H1 (cell line): ENCODE data around the gene MYO9B. TPM values are rescaled to one million over a fixed set of nuclear protein-coding genes. Genes with fewer than 3 reads are reported as not detected.

ENCODE experiments used
- CTCF ChIA-PET: fragments of 300-600 bp; sonication (Branson Sonifier 250); formaldehyde crosslinking; loops from one replicate; lab custom pipeline; 2021; ENCODE audit not compliant: partially characterized antibody; lab: Charles Lee
- POLR2A ChIA-PET: fragments of 300-600 bp; sonication (Branson Sonifier 250); formaldehyde crosslinking; loops from one replicate; lab custom pipeline; 2021; ENCODE audit warnings: inconsistent platforms; ENCODE audit not compliant: partially characterized antibody; lab: Charles Lee
- DNase-seq, 2 experiments: peaks; one replicate each; pipeline versions ENCODE4 v3.0.0 to v3.0.0-alpha.2; 2010 to 2022; ENCODE audit warnings: low spot score in 2 of 2, low read depth in 1 of 2, mixed read lengths in 1 of 2
- FAIRE-seq: peaks from 2 replicates; lab custom pipeline; 2011; peaks lifted over from hg19 to GRCh38; lab: Jason Lieb, UNC
- H2AFZ ChIP-seq: 2 replicates; pipeline ENCODE4 v1.8.1; 2012; ENCODE audit warnings: low read length, inconsistent platforms
- H2AK5ac ChIP-seq: 2 replicates; pipeline ENCODE4 v1.6.1; 2013; ENCODE audit warnings: low read depth, low read length
- H2BK120ac ChIP-seq: replicated peaks from 2 replicates; pipeline ENCODE3; 2013; ENCODE audit warnings: low read depth, low read length, inconsistent platforms
- H2BK12ac ChIP-seq: 2 replicates; pipeline ENCODE4 v1.6.1; 2013; ENCODE audit warnings: low read depth, low read length
- H2BK15ac ChIP-seq: 2 replicates; pipeline ENCODE4 v1.6.1; 2013; ENCODE audit warnings: low read length
- H2BK20ac ChIP-seq: 2 replicates; pipeline ENCODE4 v1.6.1; 2013; ENCODE audit warnings: low read length
- H2BK5ac ChIP-seq: 2 replicates; pipeline ENCODE4 v1.6.1; 2013; ENCODE audit warnings: low read depth, low read length
- H3K14ac ChIP-seq: 2 replicates; pipeline ENCODE4 v1.6.1; 2013; ENCODE audit warnings: inconsistent platforms; ENCODE audit not compliant: insufficient read length
- H3K18ac ChIP-seq: 2 replicates; pipeline ENCODE4 v1.6.1; 2013; ENCODE audit warnings: low read length; ENCODE audit errors: extremely low read depth
- H3K23ac ChIP-seq: 2 replicates; pipeline ENCODE4 v1.6.1; 2013; ENCODE audit warnings: inconsistent platforms; ENCODE audit not compliant: insufficient read length
- H3K23me2 ChIP-seq: 2 replicates; pipeline ENCODE4 v1.6.1; 2013; ENCODE audit warnings: low read depth, low read length
- H3K27ac ChIP-seq: 2 replicates; pipeline ENCODE4 v1.6.1; 2011; ENCODE audit warnings: low read depth, low read length, inconsistent platforms
- H3K27me3 ChIP-seq, 4 experiments: replicated peaks in 1 of 4; 1 replicate in 1 of 4; 2 replicates in 3 of 4; pipeline versions ENCODE4 v1.6.1 to v1.8.1; 2011 to 2013; ENCODE audit warnings: low read length in 3 of 4, mild to moderate bottlenecking in 3 of 4, inconsistent platforms in 2 of 4, mixed read lengths in 2 of 4, moderate library complexity in 1 of 4; ENCODE audit not compliant: control insufficient read depth in 3 of 4, insufficient read depth in 3 of 4; ENCODE audit errors: extremely low read depth in 1 of 4
- H3K36me3 ChIP-seq, 4 experiments: 2 replicates each; pipeline versions ENCODE4 v1.6.1 to v1.8.1; 2011 to 2013; ENCODE audit warnings: mild to moderate bottlenecking in 4 of 4, low read length in 3 of 4, moderate library complexity in 2 of 4, control low read depth in 1 of 4, inconsistent platforms in 1 of 4; ENCODE audit not compliant: insufficient read depth in 4 of 4, control insufficient read depth in 2 of 4
- H3K4ac ChIP-seq: replicated peaks from 2 replicates; pipeline ENCODE3; 2013; ENCODE audit warnings: low read length, low read depth, mixed read lengths, inconsistent platforms; ENCODE audit not compliant: insufficient read length
- H3K4me1 ChIP-seq, 4 experiments: replicated peaks in 1 of 4; 1 replicate in 1 of 4; 2 replicates in 3 of 4; pipeline versions ENCODE4 v1.6.1 to v1.8.1; 2011 to 2013; ENCODE audit warnings: low read length in 3 of 4, inconsistent platforms in 2 of 4, mixed read lengths in 1 of 4; ENCODE audit not compliant: insufficient read depth in 4 of 4, control insufficient read depth in 3 of 4
- H3K4me2 ChIP-seq, 2 experiments: 2 replicates each; pipeline versions ENCODE4 v1.6.1 to v1.8.1; 2011 to 2013; ENCODE audit warnings: low read depth in 2 of 2, low read length in 2 of 2, control low read depth in 1 of 2, inconsistent platforms in 1 of 2, mild to moderate bottlenecking in 1 of 2; ENCODE audit not compliant: insufficient read depth in 1 of 2
- H3K4me3 ChIP-seq, 4 experiments: fragments of 200-600, 300-600 bp in 1 of 4; sonication (generic), shearing (Covaris generic), sonication (Bioruptor Twin) in 1 of 4; 2 replicates each; pipeline versions ENCODE4 v1.5.1 to v1.8.1; 2011 to 2016; ENCODE audit warnings: low read length in 4 of 4, low read depth in 3 of 4, control low read depth in 2 of 4, inconsistent platforms in 2 of 4, mild to moderate bottlenecking in 2 of 4, mixed read lengths in 1 of 4, moderate library complexity in 1 of 4; ENCODE audit not compliant: insufficient read depth in 2 of 4; ENCODE audit errors: extremely low read depth in 1 of 4
- H3K56ac ChIP-seq: replicated peaks from 2 replicates; pipeline ENCODE3; 2013; ENCODE audit warnings: low read depth, mild to moderate bottlenecking, mixed read lengths, low read length, inconsistent platforms; ENCODE audit not compliant: insufficient read length
- H3K79me1 ChIP-seq: 2 replicates; pipeline ENCODE4 v1.6.1; 2013; ENCODE audit warnings: low read depth, low read length, control low read depth
- H3K79me2 ChIP-seq, 2 experiments: 2 replicates each; pipeline versions ENCODE4 v1.6.1 to v1.8.1; 2012 to 2013; ENCODE audit warnings: low read length in 2 of 2, mild to moderate bottlenecking in 2 of 2, inconsistent platforms in 1 of 2; ENCODE audit not compliant: insufficient read depth in 2 of 2, control insufficient read depth in 1 of 2
- H3K9ac ChIP-seq, 4 experiments: replicated peaks in 1 of 4; 1 replicate in 1 of 4; 2 replicates in 3 of 4; pipeline versions ENCODE4 v1.6.1 to v1.8.1; 2011 to 2013; ENCODE audit warnings: low read depth in 3 of 4, low read length in 3 of 4, control low read depth in 2 of 4, mild to moderate bottlenecking in 2 of 4, moderate library complexity in 2 of 4, inconsistent platforms in 1 of 4; ENCODE audit errors: extremely low read depth in 1 of 4
- H3K9me3 ChIP-seq, 2 experiments: 2 replicates each; pipeline versions ENCODE4 v1.6.1 to v1.8.1; 2012 to 2013; ENCODE audit warnings: mild to moderate bottlenecking in 2 of 2, moderate library complexity in 2 of 2, control low read depth in 1 of 2, inconsistent platforms in 1 of 2, low read depth in 1 of 2, low read length in 1 of 2, mixed read lengths in 1 of 2; ENCODE audit not compliant: insufficient read depth in 2 of 2
- H4K20me1 ChIP-seq, 2 experiments: replicated peaks in 1 of 2; 2 replicates each; pipeline versions ENCODE3 to v1.8.1; 2011 to 2013; ENCODE audit warnings: inconsistent platforms in 2 of 2, low read length in 2 of 2, mild to moderate bottlenecking in 1 of 2; ENCODE audit not compliant: insufficient read depth in 2 of 2, control insufficient read depth in 1 of 2
- H4K5ac ChIP-seq: 2 replicates; pipeline ENCODE4 v1.6.1; 2013; ENCODE audit warnings: low read length, low read depth, mixed read lengths, inconsistent platforms; ENCODE audit not compliant: insufficient read length
- H4K8ac ChIP-seq: 2 replicates; pipeline ENCODE4 v1.8.0; 2013; ENCODE audit warnings: mild to moderate bottlenecking, moderate library complexity, low read length, inconsistent platforms; ENCODE audit not compliant: insufficient read depth; ENCODE audit errors: extremely low read depth
- H4K91ac ChIP-seq: replicated peaks from 2 replicates; pipeline ENCODE3; 2013; ENCODE audit warnings: low read length, mixed read lengths, inconsistent platforms; ENCODE audit not compliant: insufficient read length
- POU5F1 ChIP-seq: IDR thresholded peaks from 2 replicates; pipeline ENCODE4 v1.6.1; 2011; ENCODE audit warnings: low read depth, mild to moderate bottlenecking, low read length, moderate library complexity
- WGBS, 2 experiments: shearing (Covaris generic) in 1 of 2; methylation state at CpG; one replicate each; pipeline versions ENCODE4 v1.1.6 to v1.1.7; 2013 to 2015; ENCODE audit warnings: low lambda C conversion rate in 2 of 2, mixed read lengths in 2 of 2, inconsistent platforms in 1 of 2, low coverage in 1 of 2, missing lambda C conversion rate in 1 of 2; ENCODE audit not compliant: insufficient replicate concordance in 2 of 2, insufficient coverage in 1 of 2, insufficient read length in 1 of 2; ENCODE audit errors: extremely low coverage in 1 of 2, missing lambda C conversion rate in 1 of 2; 5-methylcytosine and 5-hydroxymethylcytosine counted together
- polyA plus RNA-seq, 7 experiments: library from polyadenylated mRNA; depleted of rRNA in 3 of 7; stranded (reverse) in 5 of 7; unstranded in 2 of 7; fragments of >200 nt in 5 of 7; fragments of 200-250 nt in 2 of 7; gene quantifications; 1 replicate in 5 of 7; 2 replicates in 1 of 7; 4 replicates in 1 of 7; pipeline versions ENCODE4 v1.2.1 to v1.2.3, GENCODE V29; 2011 to 2013; ENCODE audit warnings: missing spikeins in 2 of 7, mixed read lengths in 2 of 7
- total RNA-seq: library from RNA; stranded (reverse); fragmentation: NEBNext Ultra II Directional; extraction: Animal tissue kit (Norgen Biotek cat#: 25700); gene quantifications from 2 replicates; pipeline ENCODE4 v1.2.1, GENCODE V29; 2021
- TF ChIP-seq, protein P1 (sequence below): IDR thresholded peaks from 2 replicates; pipeline ENCODE4 v1.6.1; 2012; ENCODE audit warnings: low read length, inconsistent platforms

MYO9B gene
- total and polyA plus RNA-seq, 2 of the 8 experiments (the other 6 are each of a cell fraction or from before 2014, with no cell fraction given), result 27.6 to 77.1 TPM

DNA sequence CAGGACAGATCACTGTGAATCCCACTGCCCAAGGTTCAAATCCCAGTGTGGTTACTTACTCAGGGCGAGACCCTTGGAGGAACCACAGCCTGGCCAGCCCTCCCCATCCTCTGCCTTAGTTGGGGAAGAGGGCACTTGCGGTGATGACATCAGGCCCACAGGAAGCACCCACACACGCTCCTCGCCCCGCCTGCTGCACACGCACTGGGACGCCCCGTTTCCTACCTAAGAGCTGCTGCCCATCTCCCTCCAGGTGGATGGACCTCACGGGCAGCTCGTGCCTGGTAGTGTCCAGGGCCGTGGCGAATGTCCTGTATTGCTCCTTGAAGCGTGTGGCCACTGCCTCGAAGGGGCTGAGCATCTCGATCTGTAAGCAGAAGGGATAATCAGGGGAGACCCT lies 19.9 kb upstream of the MYO9B start:
- peaks cover 22 to 55% (median 43%) of the 10 kb centered on the region in 4 experiments for H3K36me3 ChIP-seq
- no peak overlapping the region for H3K4me2 ChIP-seq
- ChIA-PET POLR2A (interaction anchor here (1.1 to 1.2 kb wide), 2 partner anchors 13 to 19 kb away, joined by 3 to 5 read pairs; no protein-coding TSS in a partner anchor), CTCF (interaction anchor here (0.6 to 1.7 kb wide), 3 partner anchors 100 to 214 kb away, joined by 3 to 5 read pairs (median 4); no protein-coding TSS in a partner anchor)
- no peak overlapping the region for H3K56ac ChIP-seq
- no peak overlapping the region for H4K5ac ChIP-seq
- no peaks in the 10 kb centered on the region for H3K79me2 ChIP-seq
- H3K23ac ChIP-seq, result no peak overlapping the region
- H2AK5ac ChIP-seq, result no peak overlapping the region
- no peak overlapping the region for H2BK5ac ChIP-seq
- H3K9me3 ChIP-seq, result peaks cover 19 to 22% of the 10 kb centered on the region in 2 experiments
- H2BK120ac ChIP-seq, result no peak overlapping the region
- no peak overlapping the region for H2BK15ac ChIP-seq
- no peak overlapping the region for H3K4ac ChIP-seq
- H3K14ac ChIP-seq, result no peak overlapping the region
- H4K20me1 ChIP-seq, result peaks cover 0 to 8% of the 10 kb centered on the region in 2 experiments
- no peak overlapping the region for H4K8ac ChIP-seq
- H3K27ac ChIP-seq, result no peak overlapping the region
- no peak overlapping the region for H4K91ac ChIP-seq
- H3K18ac ChIP-seq, result no peak overlapping the region
- TF ChIP-seq, protein P1, sequence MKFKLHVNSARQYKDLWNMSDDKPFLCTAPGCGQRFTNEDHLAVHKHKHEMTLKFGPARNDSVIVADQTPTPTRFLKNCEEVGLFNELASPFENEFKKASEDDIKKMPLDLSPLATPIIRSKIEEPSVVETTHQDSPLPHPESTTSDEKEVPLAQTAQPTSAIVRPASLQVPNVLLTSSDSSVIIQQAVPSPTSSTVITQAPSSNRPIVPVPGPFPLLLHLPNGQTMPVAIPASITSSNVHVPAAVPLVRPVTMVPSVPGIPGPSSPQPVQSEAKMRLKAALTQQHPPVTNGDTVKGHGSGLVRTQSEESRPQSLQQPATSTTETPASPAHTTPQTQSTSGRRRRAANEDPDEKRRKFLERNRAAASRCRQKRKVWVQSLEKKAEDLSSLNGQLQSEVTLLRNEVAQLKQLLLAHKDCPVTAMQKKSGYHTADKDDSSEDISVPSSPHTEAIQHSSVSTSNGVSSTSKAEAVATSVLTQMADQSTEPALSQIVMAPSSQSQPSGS, result no peak
- no peak for TF ChIP-seq POU5F1
- TF ChIP-seq, all 59 proteins: peak for 0
- WGBS, 2 experiments, result 93% methylated on average over 11 of the region's 15 CpGs; no CpG with 5 or more reads in 1 of the 2 experiments
- DNase-seq (no peak), FAIRE-seq (no peak)
- peaks cover 3% of the 10 kb centered on the region; the same call in 1 of the 2 replicates for H3K79me1 ChIP-seq
- H2BK12ac ChIP-seq, result no peak overlapping the region
- H3K23me2 ChIP-seq, result no peaks in the 10 kb centered on the region
- H3K4me3 ChIP-seq, result no peak overlapping the region
- H2BK20ac ChIP-seq, result no peak overlapping the region
- H3K4me1 ChIP-seq, result no peaks in the 10 kb centered on the region
- no peaks in the 10 kb centered on the region for H3K27me3 ChIP-seq
- H3K9ac ChIP-seq, result no peak overlapping the region
- no peak overlapping the region for H2AFZ ChIP-seq
